H1 (cell line): Measurements from ENCODE around the gene ZNF532. TPM values are rescaled to one million over a fixed set of nuclear protein-coding genes. Genes with fewer than 3 reads are reported as not detected.

Experiments
- CTCF ChIA-PET: fragments of 300-600 bp; sonication (Branson Sonifier 250); formaldehyde crosslinking; loops from one replicate; lab custom pipeline; 2021; ENCODE audit not compliant: partially characterized antibody; lab: Charles Lee
- POLR2A ChIA-PET: fragments of 300-600 bp; sonication (Branson Sonifier 250); formaldehyde crosslinking; loops from one replicate; lab custom pipeline; 2021; ENCODE audit warnings: inconsistent platforms; ENCODE audit not compliant: partially characterized antibody; lab: Charles Lee
- DNase-seq, 2 experiments: peaks; one replicate each; pipeline versions ENCODE4 v3.0.0 to v3.0.0-alpha.2; 2010 to 2022; ENCODE audit warnings: low spot score in 2 of 2, low read depth in 1 of 2, mixed read lengths in 1 of 2
- FAIRE-seq: peaks from 2 replicates; lab custom pipeline; 2011; peaks lifted over from hg19 to GRCh38; lab: Jason Lieb, UNC
- H2AFZ ChIP-seq: 2 replicates; pipeline ENCODE4 v1.8.1; 2012; ENCODE audit warnings: low read length, inconsistent platforms
- H2AK5ac ChIP-seq: 2 replicates; pipeline ENCODE4 v1.6.1; 2013; ENCODE audit warnings: low read depth, low read length
- H2BK120ac ChIP-seq: replicated peaks from 2 replicates; pipeline ENCODE3; 2013; ENCODE audit warnings: low read depth, low read length, inconsistent platforms
- H2BK12ac ChIP-seq: 2 replicates; pipeline ENCODE4 v1.6.1; 2013; ENCODE audit warnings: low read depth, low read length
- H2BK15ac ChIP-seq: 2 replicates; pipeline ENCODE4 v1.6.1; 2013; ENCODE audit warnings: low read length
- H2BK20ac ChIP-seq: 2 replicates; pipeline ENCODE4 v1.6.1; 2013; ENCODE audit warnings: low read length
- H2BK5ac ChIP-seq: 2 replicates; pipeline ENCODE4 v1.6.1; 2013; ENCODE audit warnings: low read depth, low read length
- H3K14ac ChIP-seq: 2 replicates; pipeline ENCODE4 v1.6.1; 2013; ENCODE audit warnings: inconsistent platforms; ENCODE audit not compliant: insufficient read length
- H3K18ac ChIP-seq: 2 replicates; pipeline ENCODE4 v1.6.1; 2013; ENCODE audit warnings: low read length; ENCODE audit errors: extremely low read depth
- H3K23ac ChIP-seq: 2 replicates; pipeline ENCODE4 v1.6.1; 2013; ENCODE audit warnings: inconsistent platforms; ENCODE audit not compliant: insufficient read length
- H3K23me2 ChIP-seq: 2 replicates; pipeline ENCODE4 v1.6.1; 2013; ENCODE audit warnings: low read depth, low read length
- H3K27ac ChIP-seq: 2 replicates; pipeline ENCODE4 v1.6.1; 2011; ENCODE audit warnings: low read depth, low read length, inconsistent platforms
- H3K27me3 ChIP-seq, 4 experiments: replicated peaks in 1 of 4; 1 replicate in 1 of 4; 2 replicates in 3 of 4; pipeline versions ENCODE4 v1.6.1 to v1.8.1; 2011 to 2013; ENCODE audit warnings: low read length in 3 of 4, mild to moderate bottlenecking in 3 of 4, inconsistent platforms in 2 of 4, mixed read lengths in 2 of 4, moderate library complexity in 1 of 4; ENCODE audit not compliant: control insufficient read depth in 3 of 4, insufficient read depth in 3 of 4; ENCODE audit errors: extremely low read depth in 1 of 4
- H3K36me3 ChIP-seq, 4 experiments: 2 replicates each; pipeline versions ENCODE4 v1.6.1 to v1.8.1; 2011 to 2013; ENCODE audit warnings: mild to moderate bottlenecking in 4 of 4, low read length in 3 of 4, moderate library complexity in 2 of 4, control low read depth in 1 of 4, inconsistent platforms in 1 of 4; ENCODE audit not compliant: insufficient read depth in 4 of 4, control insufficient read depth in 2 of 4
- H3K4ac ChIP-seq: replicated peaks from 2 replicates; pipeline ENCODE3; 2013; ENCODE audit warnings: low read length, low read depth, mixed read lengths, inconsistent platforms; ENCODE audit not compliant: insufficient read length
- H3K4me1 ChIP-seq, 4 experiments: replicated peaks in 1 of 4; 1 replicate in 1 of 4; 2 replicates in 3 of 4; pipeline versions ENCODE4 v1.6.1 to v1.8.1; 2011 to 2013; ENCODE audit warnings: low read length in 3 of 4, inconsistent platforms in 2 of 4, mixed read lengths in 1 of 4; ENCODE audit not compliant: insufficient read depth in 4 of 4, control insufficient read depth in 3 of 4
- H3K4me2 ChIP-seq, 2 experiments: 2 replicates each; pipeline versions ENCODE4 v1.6.1 to v1.8.1; 2011 to 2013; ENCODE audit warnings: low read depth in 2 of 2, low read length in 2 of 2, control low read depth in 1 of 2, inconsistent platforms in 1 of 2, mild to moderate bottlenecking in 1 of 2; ENCODE audit not compliant: insufficient read depth in 1 of 2
- H3K4me3 ChIP-seq, 4 experiments: fragments of 200-600, 300-600 bp in 1 of 4; sonication (generic), shearing (Covaris generic), sonication (Bioruptor Twin) in 1 of 4; 2 replicates each; pipeline versions ENCODE4 v1.5.1 to v1.8.1; 2011 to 2016; ENCODE audit warnings: low read length in 4 of 4, low read depth in 3 of 4, control low read depth in 2 of 4, inconsistent platforms in 2 of 4, mild to moderate bottlenecking in 2 of 4, mixed read lengths in 1 of 4, moderate library complexity in 1 of 4; ENCODE audit not compliant: insufficient read depth in 2 of 4; ENCODE audit errors: extremely low read depth in 1 of 4
- H3K56ac ChIP-seq: replicated peaks from 2 replicates; pipeline ENCODE3; 2013; ENCODE audit warnings: low read depth, mild to moderate bottlenecking, mixed read lengths, low read length, inconsistent platforms; ENCODE audit not compliant: insufficient read length
- H3K79me1 ChIP-seq: 2 replicates; pipeline ENCODE4 v1.6.1; 2013; ENCODE audit warnings: low read depth, low read length, control low read depth
- H3K79me2 ChIP-seq, 2 experiments: 2 replicates each; pipeline versions ENCODE4 v1.6.1 to v1.8.1; 2012 to 2013; ENCODE audit warnings: low read length in 2 of 2, mild to moderate bottlenecking in 2 of 2, inconsistent platforms in 1 of 2; ENCODE audit not compliant: insufficient read depth in 2 of 2, control insufficient read depth in 1 of 2
- H3K9ac ChIP-seq, 4 experiments: replicated peaks in 1 of 4; 1 replicate in 1 of 4; 2 replicates in 3 of 4; pipeline versions ENCODE4 v1.6.1 to v1.8.1; 2011 to 2013; ENCODE audit warnings: low read depth in 3 of 4, low read length in 3 of 4, control low read depth in 2 of 4, mild to moderate bottlenecking in 2 of 4, moderate library complexity in 2 of 4, inconsistent platforms in 1 of 4; ENCODE audit errors: extremely low read depth in 1 of 4
- H3K9me3 ChIP-seq, 2 experiments: 2 replicates each; pipeline versions ENCODE4 v1.6.1 to v1.8.1; 2012 to 2013; ENCODE audit warnings: mild to moderate bottlenecking in 2 of 2, moderate library complexity in 2 of 2, control low read depth in 1 of 2, inconsistent platforms in 1 of 2, low read depth in 1 of 2, low read length in 1 of 2, mixed read lengths in 1 of 2; ENCODE audit not compliant: insufficient read depth in 2 of 2
- H4K20me1 ChIP-seq, 2 experiments: replicated peaks in 1 of 2; 2 replicates each; pipeline versions ENCODE3 to v1.8.1; 2011 to 2013; ENCODE audit warnings: inconsistent platforms in 2 of 2, low read length in 2 of 2, mild to moderate bottlenecking in 1 of 2; ENCODE audit not compliant: insufficient read depth in 2 of 2, control insufficient read depth in 1 of 2
- H4K5ac ChIP-seq: 2 replicates; pipeline ENCODE4 v1.6.1; 2013; ENCODE audit warnings: low read length, low read depth, mixed read lengths, inconsistent platforms; ENCODE audit not compliant: insufficient read length
- H4K8ac ChIP-seq: 2 replicates; pipeline ENCODE4 v1.8.0; 2013; ENCODE audit warnings: mild to moderate bottlenecking, moderate library complexity, low read length, inconsistent platforms; ENCODE audit not compliant: insufficient read depth; ENCODE audit errors: extremely low read depth
- H4K91ac ChIP-seq: replicated peaks from 2 replicates; pipeline ENCODE3; 2013; ENCODE audit warnings: low read length, mixed read lengths, inconsistent platforms; ENCODE audit not compliant: insufficient read length
- EP300 ChIP-seq, 2 experiments: IDR thresholded peaks; 1 replicate in 1 of 2; 2 replicates in 1 of 2; pipeline ENCODE4 v1.6.1; 2011 to 2012; ENCODE audit warnings: low read depth in 2 of 2, low read length in 2 of 2, mild to moderate bottlenecking in 2 of 2, borderline replicate concordance in 1 of 2, inconsistent platforms in 1 of 2, moderate library complexity in 1 of 2
- JUND ChIP-seq: IDR thresholded peaks from 2 replicates; pipeline ENCODE4 v1.6.1; 2011; ENCODE audit warnings: mild to moderate bottlenecking, improper control_type of control experiment, low read length
- SP1 ChIP-seq: IDR thresholded peaks from 2 replicates; pipeline ENCODE4 v1.6.1; 2011; ENCODE audit warnings: low read depth, low read length
- TAF7 ChIP-seq: optimal IDR thresholded peaks from 2 replicates; pipeline ENCODE3; 2011; ENCODE audit warnings: low read depth, mild to moderate bottlenecking, inconsistent platforms, low read length, moderate library complexity, borderline replicate concordance
- WGBS, 2 experiments: shearing (Covaris generic) in 1 of 2; methylation state at CpG; one replicate each; pipeline versions ENCODE4 v1.1.6 to v1.1.7; 2013 to 2015; ENCODE audit warnings: low lambda C conversion rate in 2 of 2, mixed read lengths in 2 of 2, inconsistent platforms in 1 of 2, low coverage in 1 of 2, missing lambda C conversion rate in 1 of 2; ENCODE audit not compliant: insufficient replicate concordance in 2 of 2, insufficient coverage in 1 of 2, insufficient read length in 1 of 2; ENCODE audit errors: extremely low coverage in 1 of 2, missing lambda C conversion rate in 1 of 2; 5-methylcytosine and 5-hydroxymethylcytosine counted together
- polyA plus RNA-seq, 7 experiments: library from polyadenylated mRNA; depleted of rRNA in 3 of 7; stranded (reverse) in 5 of 7; unstranded in 2 of 7; fragments of >200 nt in 5 of 7; fragments of 200-250 nt in 2 of 7; gene quantifications; 1 replicate in 5 of 7; 2 replicates in 1 of 7; 4 replicates in 1 of 7; pipeline versions ENCODE4 v1.2.1 to v1.2.3, GENCODE V29; 2011 to 2013; ENCODE audit warnings: missing spikeins in 2 of 7, mixed read lengths in 2 of 7
- total RNA-seq: library from RNA; stranded (reverse); fragmentation: NEBNext Ultra II Directional; extraction: Animal tissue kit (Norgen Biotek cat#: 25700); gene quantifications from 2 replicates; pipeline ENCODE4 v1.2.1, GENCODE V29; 2021

The ZNF532 gene
- total and polyA plus RNA-seq, 2 of the 8 experiments (the other 6 are each of a cell fraction or from before 2014, with no cell fraction given) = 143 to 240 TPM

- H3K27me3 ChIP-seq = no peaks in the 10 kb centered on the region
- H3K14ac ChIP-seq = no peak overlapping the region
- DNase-seq = no peak
- H4K20me1 ChIP-seq = no peaks in the 10 kb centered on the region
- H3K79me1 ChIP-seq = no peaks in the 10 kb centered on the region; the same call in 1 of the 2 replicates
- peak overlapping the region; percentile 96 for H2BK120ac ChIP-seq
- peak overlapping the region; percentile 77 to 84 for H3K4me2 ChIP-seq
- TF ChIP-seq TAF7 (no peak), SP1 (0 out of 2 replicates have a peak, but pooled peaks have one; percentile 37), JUND (no peak), EP300 (IDR thresholded peaks at IDR 0.05; ENCODE audit: borderline replicate concordance in 1 of 2, low read depth in 2 of 2, low read length in 2 of 2) (no peak)
- H4K5ac ChIP-seq = peak overlapping the region; percentile 92
- peaks cover 4 to 17% (median 10%) of the 10 kb centered on the region in 4 experiments; a peak in 7 of 8 replicates for H3K36me3 ChIP-seq
- H2BK12ac ChIP-seq = no peak overlapping the region; the same call in 1 of the 2 replicates
- POLR2A ChIA-PET = interaction anchor here (0.7 to 29.3 kb wide), 9 partner anchors 9 to 361 kb away, joined by 3 to 622 read pairs (median 32); no protein-coding TSS in a partner anchor
- H2BK5ac ChIP-seq = peak overlapping the region; percentile 86; the same call in 1 of the 2 replicates
- FAIRE-seq = peak; percentile 52
- no peak overlapping the region for H4K8ac ChIP-seq
- peaks cover 25 to 46% (median 32%) of the 10 kb centered on the region in 4 experiments; a peak in 6 of 7 replicates for H3K4me1 ChIP-seq
- H3K18ac ChIP-seq = peak overlapping the region; percentile 14; the same call in 1 of the 2 replicates
- H3K79me2 ChIP-seq = peaks cover 13 to 40% of the 10 kb centered on the region in 2 experiments; a peak in 3 of 4 replicates
- 30% methylated on average over 3 of the region's 3 CpGs; no CpG with 5 or more reads in 1 of the 2 experiments for WGBS, 2 experiments
- H2BK20ac ChIP-seq = no peak overlapping the region
- no peak overlapping the region for H2BK15ac ChIP-seq
- no peak overlapping the region for H2AK5ac ChIP-seq
- peak overlapping the region in 1 of 4 experiments; percentile 9; a peak in 1 of 7 replicates for H3K9ac ChIP-seq
- no peak overlapping the region for H2AFZ ChIP-seq
- H3K9me3 ChIP-seq = no peaks in the 10 kb centered on the region
- H3K27ac ChIP-seq = peak overlapping the region; percentile 92; the same call in 1 of the 2 replicates
- H3K23me2 ChIP-seq = peaks cover 8% of the 10 kb centered on the region
- H3K4ac ChIP-seq = no peak overlapping the region
- peak overlapping the region; percentile 22 for H3K56ac ChIP-seq
- H3K23ac ChIP-seq = no peak overlapping the region
- peak overlapping the region; percentile 56 for H4K91ac ChIP-seq
- CTCF ChIA-PET = interaction anchor here (1.0 to 1.8 kb wide), 4 partner anchors 14 to 78 kb away, joined by 3 to 4 read pairs (median 4); no protein-coding TSS in a partner anchor
- H3K4me3 ChIP-seq = peak overlapping the region in 2 of 4 experiments; percentile 85 to 94; a peak in 2 of 8 replicates
Measured at GRCh38 chr18:58861353-58861752, 3.3 kb upstream of the ZNF532 start.
